Loucy (cell line): ENCODE data around the gene TRAPPC2B.

Experiments used
- CTCF ChIP-seq: fragments of 200-600 bp; sonication (generic); conservative IDR thresholded peaks from 2 replicates; pipeline ENCODE4 v1.5.1; 2014; ENCODE audit warnings: mild to moderate bottlenecking, antibody characterized with exemption, low read length
- EZH2phosphoT487 ChIP-seq: fragments of 200-600 bp; IDR thresholded peaks from 2 replicates; pipeline ENCODE4 v1.6.1; 2018; ENCODE audit warnings: antibody characterized with exemption, mild to moderate bottlenecking, moderate library complexity, borderline replicate concordance

- no peak for TF ChIP-seq CTCF
- TF ChIP-seq EZH2phosphoT487 = no peak
Measured at GRCh38 chr19:57348136-57348535, 15.2 kb upstream of the TRAPPC2B start.
